GM21367 (cell line): ENCODE measurements around the gene DDX56.

ENCODE experiments used
- ATAC-seq: cut with Tn5 transposase; IDR thresholded peaks from one replicate; pipeline ENCODE4 v1.9.1; 2021; ENCODE audit not compliant: unreplicated experiment

The DDX56 gene

DNA sequence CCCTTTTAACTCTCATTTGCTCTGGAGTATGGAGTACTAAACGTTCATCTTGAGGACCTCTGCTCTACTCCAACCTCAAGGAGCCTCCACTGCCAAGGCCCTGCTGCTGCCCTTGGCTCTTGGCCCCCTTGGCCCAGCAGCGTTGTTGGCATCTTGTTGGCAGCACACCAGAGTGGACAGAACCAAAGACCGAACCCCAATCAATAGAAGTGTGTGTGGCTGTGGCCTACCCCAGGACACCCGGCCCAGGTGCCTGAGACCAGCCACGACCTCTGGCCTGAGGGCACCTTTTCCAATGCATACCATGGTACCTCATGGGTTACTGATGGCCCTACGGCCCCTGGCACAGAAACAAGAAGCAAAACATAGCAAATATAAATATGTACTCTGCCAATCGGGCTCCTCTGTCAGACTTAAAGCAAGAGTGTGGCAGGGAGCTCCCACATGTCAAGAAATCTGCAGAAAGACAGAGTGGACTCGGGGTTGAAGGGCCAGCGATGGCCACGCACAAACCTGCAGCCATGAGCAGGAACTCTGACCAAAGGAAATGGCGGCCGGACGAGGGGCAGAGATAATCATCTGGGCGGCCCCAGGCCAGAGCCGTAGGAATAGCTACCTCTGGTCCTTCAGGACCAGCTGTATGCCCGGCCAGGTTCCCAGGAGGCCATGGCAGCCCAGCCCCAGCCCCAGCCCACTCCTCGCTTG, 35.5 kb downstream of the DDX56 start:
- ATAC-seq, result no peak

DNA sequence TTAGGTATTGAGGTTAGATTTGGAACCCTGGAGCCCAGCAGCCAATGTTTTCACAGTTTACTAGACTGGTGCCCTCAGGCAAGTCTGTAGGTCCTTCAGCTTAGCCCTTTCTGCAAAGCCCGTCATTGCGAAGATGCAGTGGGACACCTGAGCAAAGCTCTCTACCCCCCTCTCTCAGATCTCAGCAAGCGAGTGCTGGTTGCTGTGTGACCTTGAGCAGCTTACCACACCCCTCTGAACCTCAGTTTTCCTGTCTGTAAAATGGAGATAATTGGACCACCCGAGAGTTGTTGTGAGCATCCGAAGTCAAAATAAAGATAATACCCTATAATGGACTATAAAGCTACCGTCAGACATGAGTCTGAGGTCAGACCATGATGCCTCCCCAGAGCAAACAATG, 36.3 kb downstream of the DDX56 start:
- ATAC-seq, result no peak

DNA sequence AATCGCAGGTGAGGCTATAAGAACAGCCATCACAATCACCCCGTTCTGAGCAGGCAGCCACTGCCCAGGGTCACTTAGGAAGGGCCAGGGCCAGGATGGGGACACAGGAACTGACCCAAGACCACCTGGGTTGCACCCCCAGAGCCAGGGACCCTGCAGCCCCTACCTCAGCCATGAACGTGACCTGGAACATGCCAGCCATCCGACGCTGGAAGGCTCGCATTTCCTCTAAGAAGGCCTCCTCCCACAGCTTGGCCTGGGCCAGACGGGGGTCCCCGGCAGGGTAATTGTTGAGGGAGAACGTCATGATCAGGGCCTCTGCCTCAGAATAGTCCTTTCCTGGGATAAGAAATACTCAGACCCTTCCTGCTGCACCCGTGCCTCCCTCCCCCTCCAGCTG, 37.6 kb downstream of the DDX56 start:
- no peak for ATAC-seq

DNA sequence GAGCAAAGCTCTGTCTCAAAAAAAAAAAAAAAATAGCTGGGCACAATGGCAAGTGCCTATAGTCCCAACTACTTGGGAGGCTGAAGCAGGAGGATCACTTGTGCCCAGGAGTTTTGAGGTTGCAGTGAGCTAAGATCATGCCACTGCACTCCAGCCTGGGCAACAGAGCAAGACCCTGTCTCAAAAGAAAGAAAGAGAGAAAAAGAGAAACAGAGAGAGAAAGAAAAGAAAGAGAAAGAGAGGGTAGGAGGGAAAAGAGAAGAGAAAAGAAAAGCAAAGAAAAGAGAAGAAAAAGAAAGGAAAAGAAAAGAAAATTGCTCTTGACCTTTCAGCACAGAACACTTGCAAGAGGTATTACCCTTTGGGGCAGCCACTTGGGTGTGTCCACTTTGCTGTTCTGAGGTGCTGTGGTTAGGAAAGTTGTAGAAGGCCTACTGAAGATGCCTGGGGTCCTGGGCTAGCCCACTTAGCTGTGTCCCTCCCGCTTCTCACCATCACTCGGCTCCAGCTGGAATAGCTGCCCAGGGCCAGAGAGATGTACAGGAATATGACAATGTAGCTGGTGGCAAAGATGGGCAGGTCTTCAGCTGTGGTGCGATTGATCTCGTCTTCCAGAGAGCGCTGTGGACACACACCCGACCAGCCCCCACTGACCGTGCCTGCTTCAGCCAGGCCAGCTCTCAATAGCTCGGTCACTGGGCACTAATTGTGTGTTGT, 38.2 kb downstream of the DDX56 start:
- no peak for ATAC-seq

DNA sequence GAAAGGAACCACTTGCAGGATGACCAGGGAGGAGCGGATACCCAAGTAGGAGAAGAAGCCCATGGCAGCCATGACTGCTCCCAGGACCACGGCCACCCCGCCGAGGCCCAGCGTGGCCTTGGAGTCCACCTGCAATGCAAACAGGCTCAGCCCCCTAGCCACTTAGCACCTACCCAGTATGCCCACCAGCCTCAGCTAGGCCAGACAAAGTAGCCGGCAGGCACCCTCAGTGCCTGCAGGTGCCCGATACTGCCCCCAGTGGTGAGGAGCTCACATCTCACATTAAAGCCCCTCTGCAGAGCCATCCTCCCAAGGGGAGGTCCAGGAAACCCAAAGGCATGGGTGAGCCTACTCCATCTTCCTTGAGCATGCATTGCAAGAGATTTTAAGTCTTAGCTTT, 39.2 kb downstream of the DDX56 start:
- no peak for ATAC-seq

DNA sequence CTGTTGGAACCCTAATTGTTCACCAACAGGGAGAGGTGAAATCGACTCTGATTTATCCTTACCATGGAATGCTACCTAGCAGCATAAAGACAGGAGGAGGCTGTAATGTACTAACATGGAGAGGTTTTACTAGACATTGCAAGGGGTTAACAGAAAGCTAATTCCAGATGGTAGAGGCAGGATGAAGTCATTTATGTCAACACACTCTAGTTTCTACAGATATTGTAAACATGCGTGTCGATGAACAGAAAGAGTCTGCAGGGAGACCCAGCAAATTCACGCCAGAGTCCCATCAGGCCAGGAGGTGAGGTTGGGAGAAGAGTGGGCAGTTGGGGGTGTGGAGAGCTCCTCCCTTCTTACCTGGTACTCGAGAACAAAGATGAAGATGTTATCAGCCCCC, 39.6 kb downstream of the DDX56 start:
- no peak for ATAC-seq

DNA sequence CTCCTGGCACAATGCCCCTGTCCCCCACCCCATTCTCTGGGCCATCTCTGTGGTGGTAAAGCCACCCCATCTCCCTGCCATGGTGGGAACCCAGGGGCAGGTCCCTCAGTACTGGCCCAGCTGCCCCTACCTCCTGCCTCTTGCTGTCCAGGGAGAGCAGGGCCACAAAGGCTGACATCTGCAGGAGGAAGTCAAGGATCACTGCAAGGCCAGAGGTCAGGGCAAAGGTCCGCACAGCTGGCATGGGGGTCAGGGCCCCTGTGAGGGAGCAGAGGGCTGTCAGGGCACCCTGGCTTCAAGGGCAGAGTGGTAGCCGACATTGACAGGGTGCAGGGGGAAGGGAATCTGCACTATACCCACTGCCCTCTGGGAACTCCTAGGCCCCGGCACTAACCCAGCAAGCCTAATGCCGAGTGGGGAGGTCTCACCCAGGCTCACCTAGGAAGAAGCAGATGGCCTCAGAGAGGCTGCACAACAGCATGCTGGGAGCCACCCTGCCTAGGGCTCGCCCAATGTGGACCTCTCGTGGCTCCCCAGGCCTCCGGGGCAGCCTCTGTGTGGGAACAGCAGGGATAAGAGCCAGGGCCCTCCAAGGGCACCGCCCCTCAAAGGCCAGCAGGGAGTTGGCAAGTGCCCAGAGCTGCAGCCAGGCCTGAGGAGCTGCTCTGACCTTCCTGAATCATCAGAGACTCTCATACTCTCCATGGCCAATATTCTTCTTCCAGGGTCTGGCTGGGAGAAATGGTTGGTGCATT, 40.2 kb downstream of the DDX56 start:
- ATAC-seq, result no peak

DNA sequence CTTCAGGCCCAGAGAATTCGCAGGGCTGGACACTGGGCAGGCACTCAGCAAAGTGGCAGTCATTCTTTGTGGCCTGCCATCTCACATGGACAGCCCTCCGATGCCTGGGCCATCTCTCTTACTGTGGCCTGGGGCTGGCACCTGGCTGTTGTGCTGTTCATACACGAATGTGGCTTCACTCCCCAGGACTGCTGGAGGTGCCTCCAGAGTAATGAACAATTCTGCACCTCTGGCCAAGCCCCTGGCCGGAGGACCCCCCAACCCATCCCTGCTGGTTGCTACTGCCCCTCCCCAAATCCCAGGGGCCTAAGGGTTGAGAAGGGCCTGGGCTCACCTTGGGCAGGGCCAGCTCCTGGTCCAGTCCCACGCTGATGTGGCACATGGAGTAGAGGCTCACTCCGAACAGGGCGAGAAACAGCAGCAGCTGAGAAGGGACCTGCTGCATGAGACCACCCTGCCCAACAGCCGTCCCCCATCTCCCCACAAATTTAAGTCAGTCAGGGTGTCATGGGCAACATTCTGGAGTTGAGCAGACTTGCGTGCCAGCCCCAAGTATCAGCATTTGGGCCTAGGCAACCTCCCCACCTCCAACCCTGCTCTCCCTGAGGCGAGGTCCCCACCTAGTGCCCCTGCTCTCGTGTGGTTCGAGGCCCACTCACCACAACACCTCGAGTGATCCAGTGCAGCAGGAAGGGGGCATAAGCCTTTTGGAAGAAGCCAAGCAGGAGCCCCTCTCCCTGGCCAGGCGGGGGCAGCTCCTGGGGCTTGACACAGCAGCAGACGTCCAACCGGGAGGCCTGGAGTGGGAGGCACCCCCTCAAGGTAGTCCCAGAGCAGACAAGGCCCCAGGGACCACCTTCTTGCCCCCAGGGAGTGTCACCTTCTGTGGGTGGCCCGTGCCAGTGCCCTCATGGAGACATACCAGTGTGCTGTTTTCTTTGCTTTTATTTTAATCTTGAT, 42.0 kb downstream of the DDX56 start:
- no peak for ATAC-seq

DNA sequence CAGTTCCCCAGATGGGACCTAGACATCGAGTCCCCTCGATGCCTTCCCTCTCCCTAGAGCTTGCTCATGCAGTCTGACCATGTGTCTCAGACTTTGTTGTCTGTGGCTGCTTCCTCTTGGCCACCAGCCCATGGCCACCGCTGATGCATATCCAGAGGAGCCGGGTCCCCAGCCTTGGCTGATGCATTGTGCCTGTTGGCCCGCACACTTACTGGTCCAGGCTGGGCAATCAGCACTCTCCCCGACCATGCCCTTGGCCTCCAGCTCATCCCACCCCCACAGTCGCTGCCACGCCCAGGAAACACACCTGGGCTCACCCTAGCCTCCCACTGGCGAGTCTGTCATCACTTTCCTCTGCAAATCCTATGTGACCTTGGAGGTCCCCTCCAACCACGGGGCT, 42.7 kb downstream of the DDX56 start:
- no peak for ATAC-seq

DNA sequence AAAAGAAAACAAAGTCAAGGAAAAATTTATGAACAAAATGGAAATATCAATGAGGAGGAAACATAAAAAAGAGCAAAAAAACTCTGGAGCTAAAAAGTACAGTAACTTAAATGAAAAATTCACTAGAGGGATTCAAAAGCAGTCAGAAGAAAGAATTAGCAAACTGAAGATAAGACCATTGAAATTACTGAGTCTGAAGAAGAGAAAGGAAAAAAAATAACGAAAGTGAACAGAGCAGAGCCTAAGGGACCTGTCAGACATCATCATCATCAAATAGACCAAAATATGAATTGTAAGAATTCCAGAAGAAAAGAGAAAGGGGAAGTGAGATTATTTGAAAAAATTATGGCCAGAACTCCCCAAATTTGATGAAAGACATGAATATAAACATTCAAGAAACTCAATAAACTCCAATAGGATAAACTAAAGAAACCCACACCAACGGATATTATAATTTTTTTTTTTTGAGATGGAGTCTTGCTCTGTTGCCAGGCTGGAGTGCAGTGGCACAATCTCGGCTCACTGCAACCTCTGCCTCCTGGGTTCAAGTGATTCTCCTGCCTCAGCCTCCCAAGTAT, 48.8 kb downstream of the DDX56 start:
- ATAC-seq, result no peak

DNA sequence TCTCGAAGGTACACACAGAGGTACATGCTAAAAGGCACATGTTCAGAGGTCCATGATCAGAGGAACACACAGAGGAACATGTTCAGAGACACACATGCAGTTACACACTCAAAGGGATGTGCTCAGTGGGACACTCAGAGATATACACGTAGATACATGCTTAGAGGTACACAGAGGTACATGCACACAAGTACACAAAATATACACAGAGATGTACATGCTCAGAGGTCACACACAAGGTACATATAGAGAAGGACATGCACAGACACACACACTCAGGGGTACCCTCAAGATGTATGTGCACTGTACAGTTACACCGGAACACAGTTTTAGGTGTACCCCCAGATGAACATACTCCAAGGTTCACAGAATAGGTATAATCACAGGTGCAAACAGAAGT, 51.4 kb downstream of the DDX56 start:
- ATAC-seq, result no peak

DNA sequence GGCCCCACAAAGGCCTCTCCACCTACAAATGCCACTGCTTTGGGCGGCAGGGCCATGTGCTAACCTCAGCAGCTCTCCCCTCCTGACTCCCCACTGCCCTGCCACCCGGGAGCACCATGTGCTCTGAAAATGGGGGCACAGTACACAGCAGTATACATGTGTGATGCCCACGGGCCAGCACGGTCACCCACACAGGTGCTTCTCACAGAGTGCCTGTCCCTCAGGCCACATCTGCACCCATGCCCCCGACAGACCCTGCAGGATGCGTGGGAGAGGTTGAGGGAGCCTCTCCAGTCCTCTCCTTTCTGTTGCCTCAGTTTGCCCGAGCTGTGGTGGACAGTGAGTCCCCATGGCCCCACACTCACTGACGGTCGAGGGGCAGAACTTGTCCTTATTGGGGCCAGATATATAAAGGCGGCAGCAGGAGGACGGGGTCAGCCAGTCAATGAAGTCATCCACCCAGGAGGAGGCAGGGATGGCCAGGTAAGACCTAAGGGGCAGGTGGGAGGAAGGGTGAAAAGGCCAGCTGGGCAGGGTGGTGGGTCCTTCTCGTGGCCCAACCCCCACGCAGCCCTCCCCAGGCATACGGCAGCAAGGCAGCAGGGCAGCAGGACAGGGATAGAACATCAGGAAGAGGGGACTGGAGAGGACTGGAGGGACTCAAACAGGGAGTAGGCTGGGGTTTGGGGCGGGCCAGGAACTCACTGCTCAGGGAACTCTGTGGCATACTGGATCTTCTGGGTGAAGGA, 52.2 kb downstream of the DDX56 start:
- no peak for ATAC-seq

DNA sequence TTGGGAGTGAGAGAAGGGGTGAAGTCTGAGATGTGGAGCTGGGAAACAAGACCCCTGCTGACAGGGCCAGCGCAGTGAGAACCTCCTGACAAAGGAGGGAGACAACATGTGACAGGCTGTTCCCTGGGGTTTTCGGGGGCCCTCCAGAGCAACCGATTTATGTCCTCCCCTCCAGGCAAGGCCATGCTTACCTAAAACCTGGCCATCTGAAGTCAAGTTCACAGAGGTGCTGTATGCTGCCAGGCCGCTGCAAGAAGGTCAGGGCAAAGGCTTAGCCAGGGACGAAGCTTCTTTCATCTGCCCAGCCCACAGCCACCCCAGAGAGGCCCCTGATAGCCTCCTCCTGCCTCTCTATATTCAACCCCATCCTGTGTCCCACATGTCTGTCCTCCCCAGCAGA, 53.1 kb downstream of the DDX56 start:
- ATAC-seq, result no peak

DNA sequence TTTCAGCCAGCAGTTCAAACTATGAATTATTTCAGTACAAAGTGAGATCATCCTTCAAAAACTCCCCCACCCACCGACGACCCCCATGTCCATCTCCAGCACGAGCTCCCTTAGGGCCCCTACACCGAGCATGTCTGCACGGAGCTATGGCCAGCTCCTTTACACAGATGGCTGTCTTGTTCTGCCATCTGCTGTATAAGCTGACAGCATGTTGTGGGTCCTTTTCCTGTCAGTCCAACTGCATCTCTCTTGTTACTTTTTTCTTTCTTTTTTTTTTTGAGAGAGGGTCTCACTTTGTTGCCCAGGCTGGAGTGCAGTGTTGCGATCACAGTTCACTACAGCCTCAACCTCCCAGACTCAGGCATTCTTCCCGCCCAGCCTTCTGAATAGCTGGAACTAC, 54.2 kb downstream of the DDX56 start:
- no peak for ATAC-seq

DNA sequence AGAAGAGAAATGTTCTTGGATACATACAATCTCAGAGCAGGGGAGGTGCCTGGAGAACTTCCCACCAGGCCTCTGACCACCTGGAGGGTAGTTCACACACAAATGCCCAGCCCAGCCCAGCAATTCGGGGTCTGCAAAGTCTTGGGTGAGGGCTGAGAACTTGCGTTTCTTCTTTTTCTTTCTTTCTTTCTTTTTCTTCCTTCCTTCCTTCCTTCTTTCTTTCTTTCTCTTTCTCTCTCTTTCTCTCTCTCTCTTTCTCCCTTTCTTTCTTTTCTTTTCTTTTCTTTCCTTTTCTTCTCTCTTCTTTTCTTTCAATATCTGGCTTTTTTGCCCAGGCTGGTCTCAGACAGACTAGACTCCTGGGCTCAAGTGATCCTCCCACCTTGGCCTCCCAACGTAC, 54.9 kb downstream of the DDX56 start:
- ATAC-seq, result no peak

DNA sequence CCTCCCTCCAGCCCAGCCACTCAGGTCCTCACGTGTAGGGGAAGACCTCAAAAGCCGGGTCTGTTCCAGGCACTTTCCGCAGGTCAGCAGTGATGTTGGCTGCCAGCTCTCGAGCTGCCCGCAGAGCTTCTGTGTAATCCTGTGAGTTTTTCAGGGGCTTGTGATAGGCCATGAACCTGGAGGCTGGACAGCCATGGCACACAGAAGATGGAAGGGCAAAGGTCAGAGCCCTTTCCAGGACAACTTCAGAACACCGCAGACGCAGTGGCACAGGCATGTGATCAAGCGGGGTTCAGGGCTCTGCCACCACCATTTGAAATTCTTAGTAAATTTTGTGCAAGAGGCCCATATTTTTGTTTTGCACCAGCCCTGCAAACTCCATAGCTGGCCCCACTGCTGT, 56.5 kb downstream of the DDX56 start:
- ATAC-seq, result no peak
